Activated CD4-positive, CD25-positive, alpha-beta regulatory T cell treated with anti-CD3 and anti-CD28 coated beads, Interleukin-2, amount 50 U/mL, for 72 hours (primary cell): ENCODE measurements around the gene APBB1.

Experiments
- DNase-seq: peaks from one replicate; pipeline ENCODE4 v3.0.0; 2021

The APBB1 gene

GRCh38 chr11:6389905-6390717 is 28.8 kb downstream of the APBB1 start, which contains the start of gene SMPD1:
Gene SMPD1, plus strand, starts transcription at chr11:6390474. Its CDS starts 125 bp downstream, at chr11:6390599.
- DNase-seq, result peak; percentile 90

GRCh38 chr11:6388748-6389147 is 30.1 kb downstream of the APBB1 start:
- DNase-seq, result no peak

GRCh38 chr11:6387811-6388599 is 30.9 kb downstream of the APBB1 start:
- no peak for DNase-seq

- no peak for DNase-seq
Measured at GRCh38 chr11:6385046-6385777, 33.7 kb downstream of the APBB1 start.

GRCh38 chr11:6378640-6378989 is 40.3 kb downstream of the APBB1 start:
- DNase-seq, result no peak

- no peak for DNase-seq
Measured at GRCh38 chr11:6377902-6378639, 40.8 kb downstream of the APBB1 start.

GRCh38 chr11:6371825-6372224 is 47.1 kb downstream of the APBB1 start:
- no peak for DNase-seq

- no peak for DNase-seq
Measured at GRCh38 chr11:6365659-6366058, 53.2 kb downstream of the APBB1 start.

GRCh38 chr11:6362873-6363678 is 55.8 kb downstream of the APBB1 start:
- DNase-seq, result peak; percentile 61

GRCh38 chr11:6362185-6362872 is 56.6 kb downstream of the APBB1 start:
- no peak for DNase-seq

- no peak for DNase-seq
Measured at GRCh38 chr11:6360183-6360582, 58.7 kb downstream of the APBB1 start.

GRCh38 chr11:6357222-6357621 is 61.7 kb downstream of the APBB1 start:
- peak; percentile 38 for DNase-seq

- DNase-seq, result no peak
Measured at GRCh38 chr11:6356503-6357055, 62.3 kb downstream of the APBB1 start.

GRCh38 chr11:6354651-6355485 is 64.0 kb downstream of the APBB1 start:
- no peak for DNase-seq

- peak; percentile 55 for DNase-seq
Measured at GRCh38 chr11:6353367-6353987, 65.4 kb downstream of the APBB1 start.

- DNase-seq, result no peak
Measured at GRCh38 chr11:6351782-6352382, 67.0 kb downstream of the APBB1 start.

- DNase-seq, result no peak
Measured at GRCh38 chr11:6350486-6350885, 68.4 kb downstream of the APBB1 start.

GRCh38 chr11:6350043-6350442 is 68.9 kb downstream of the APBB1 start:
- DNase-seq, result no peak

GRCh38 chr11:6345366-6345765 is 73.5 kb downstream of the APBB1 start:
- DNase-seq, result no peak
